NCI-H345 treated with DMSO at 0.1 percent for 48 hours (cell line): ENCODE results near the gene MACC1.

Experiments
- DNase-seq: peaks from one replicate; lab custom pipeline; 2025; ENCODE audit not compliant: unreplicated experiment; lab: John Stamatoyannopoulos, UW

Gene MACC1

DNA sequence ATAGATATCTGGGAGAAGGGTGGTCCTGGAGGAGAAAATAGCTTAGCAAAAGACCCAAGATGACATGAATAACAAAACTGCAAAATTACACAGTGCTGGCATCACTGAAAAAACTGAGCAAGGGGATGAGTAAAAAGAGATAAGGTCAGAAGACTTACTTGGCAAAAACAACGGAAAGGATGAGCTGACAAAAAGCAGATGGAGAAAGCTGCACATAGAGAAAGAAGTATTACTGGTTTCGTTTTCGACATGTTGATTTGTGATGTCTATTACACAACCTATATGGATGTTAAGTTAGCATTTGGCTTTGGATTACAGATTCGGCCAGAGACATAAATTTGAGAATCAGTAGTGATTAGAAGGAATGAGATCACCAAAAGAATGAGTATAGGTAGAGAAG, 132.1 kb downstream of the MACC1 start:
- DNase-seq: no peak
